ENCODE results near the gene C9orf40. TPM values are rescaled to one million over a fixed set of nuclear protein-coding genes. Genes with fewer than 3 reads are reported as not detected.

Gene C9orf40
- total RNA-seq, 1 experiment from 2014 or later: 9.2 TPM

- ChIA-PET POLR2A (no interaction called here), CTCF (no interaction called here)
- no peak for DNase-seq (ENCODE audit: low read depth, low spot score)
- no peak overlapping the region for H3K27ac ChIP-seq (ENCODE audit: low read length)
- intact Hi-C loops (cut with micrococcal nuclease; ENCODE audit: unreplicated experiment): no loop called here
- in situ Hi-C loops (cut with HindIII; ENCODE audit: low pct_unique_long_range_greater_than_20kb, low sequenced_read_pairs): no loop called here
- no peaks in the 10 kb centered on the region for H3K9me3 ChIP-seq (ENCODE audit: control insufficient read depth, insufficient read depth, low read depth, low read length)
- no peak overlapping the region for H3K4me3 ChIP-seq (ENCODE audit: low read depth in 2 of 2, low read length in 2 of 2)
- no TSS peak for BruUV-seq (replicated peaks)
- no peaks in the 10 kb centered on the region for H3K36me3 ChIP-seq (ENCODE audit: control insufficient read depth, insufficient read depth, low read length)
- H3K4me1 ChIP-seq (ENCODE audit: control insufficient read depth, insufficient read depth, low read length): no peaks in the 10 kb centered on the region
- no peak for ATAC-seq
- no peak for TF ChIP-seq TCF7L2 (IDR thresholded peaks at IDR 0.05; ENCODE audit: low read depth, low read length)
- TF ChIP-seq SIN3A (IDR thresholded peaks at IDR 0.05; ENCODE audit: borderline replicate concordance, insufficient read depth, low read depth, low read length): no peak
- TF ChIP-seq POLR2AphosphoS5 (IDR thresholded peaks at IDR 0.05; ENCODE audit: low read depth, low read length): no peak
- H3K27me3 ChIP-seq (ENCODE audit: control insufficient read depth, insufficient read depth, low read length): no peaks in the 10 kb centered on the region
These were observed 21.8 kb upstream of the C9orf40 start for GRCh38 chr9:74974558-74974957.

- ChIA-PET POLR2A (no interaction called here), CTCF (no interaction called here)
- Histone ChIP-seq H3K4me1 (ENCODE audit: control insufficient read depth, insufficient read depth, low read length) (no peaks in the 10 kb centered on the region), H3K4me3 (ENCODE audit: low read depth in 2 of 2, low read length in 2 of 2) (no peak overlapping the region), H3K27ac (ENCODE audit: low read length) (no peak overlapping the region), H3K27me3 (ENCODE audit: control insufficient read depth, insufficient read depth, low read length) (no peaks in the 10 kb centered on the region), H3K9me3 (ENCODE audit: control insufficient read depth, insufficient read depth, low read depth, low read length) (no peaks in the 10 kb centered on the region), H3K36me3 (ENCODE audit: control insufficient read depth, insufficient read depth, low read length) (no peaks in the 10 kb centered on the region)
- intact Hi-C loops (cut with micrococcal nuclease; ENCODE audit: unreplicated experiment): no loop called here
- no peak for TF ChIP-seq TCF7L2 (IDR thresholded peaks at IDR 0.05; ENCODE audit: low read depth, low read length)
- no peak for TF ChIP-seq SIN3A (IDR thresholded peaks at IDR 0.05; ENCODE audit: borderline replicate concordance, insufficient read depth, low read depth, low read length)
- in situ Hi-C loops (cut with HindIII; ENCODE audit: low pct_unique_long_range_greater_than_20kb, low sequenced_read_pairs): no loop called here
- BruUV-seq (replicated peaks): no TSS peak
- no peak for DNase-seq (ENCODE audit: low read depth, low spot score)
- no peak for ATAC-seq
These were observed 21.0 kb upstream of the C9orf40 start for GRCh38 chr9:74973714-74974113.

- no TSS peak for BruUV-seq (replicated peaks)
- TF ChIP-seq CTCF (IDR thresholded peaks at IDR 0.05): no peak
- no peak for TF ChIP-seq TCF7L2 (IDR thresholded peaks at IDR 0.05; ENCODE audit: low read depth, low read length)
- TF ChIP-seq POLR2AphosphoS5 (IDR thresholded peaks at IDR 0.05; ENCODE audit: low read depth, low read length): no peak
- TF ChIP-seq REST (IDR thresholded peaks at IDR 0.05; ENCODE audit: insufficient read depth in 1 of 2, low read depth in 2 of 2, low read length in 1 of 2): no peak
- TF ChIP-seq SIN3A (IDR thresholded peaks at IDR 0.05; ENCODE audit: borderline replicate concordance, insufficient read depth, low read depth, low read length): no peak
- CTCF ChIA-PET: no interaction called here
These were observed 10.3 kb upstream of the C9orf40 start for GRCh38 chr9:74963056-74963455.

More at GRCh38 chr9:74963056-74963455, 10.3 kb upstream of the C9orf40 start:
- Histone ChIP-seq H3K27ac (ENCODE audit: low read length) (no peak overlapping the region), H3K27me3 (ENCODE audit: control insufficient read depth, insufficient read depth, low read length) (no peaks in the 10 kb centered on the region), H3K4me3 (ENCODE audit: low read depth in 2 of 2, low read length in 2 of 2) (no peak overlapping the region), H3K4me1 (ENCODE audit: control insufficient read depth, insufficient read depth, low read length) (no peaks in the 10 kb centered on the region), H3K9me3 (ENCODE audit: control insufficient read depth, insufficient read depth, low read depth, low read length) (peaks cover 4% of the 10 kb centered on the region; the same call in 1 of the 2 replicates), H3K36me3 (ENCODE audit: control insufficient read depth, insufficient read depth, low read length) (no peaks in the 10 kb centered on the region)
- DNase-seq (ENCODE audit: low read depth, low spot score) (no peak), ATAC-seq (no peak)
- in situ Hi-C loops (cut with HindIII; ENCODE audit: low pct_unique_long_range_greater_than_20kb, low sequenced_read_pairs): no loop called here
- intact Hi-C loops (cut with micrococcal nuclease; ENCODE audit: unreplicated experiment): no loop called here
- POLR2A ChIA-PET: no interaction called here

Measured in Panc1 (cell line).